ENCODE data around the gene ZNF454. TPM values are rescaled to one million over a fixed set of nuclear protein-coding genes. Genes with fewer than 3 reads are reported as not detected.

Gene ZNF454
- total RNA-seq, 1 experiment from 2014 or later = 2.4 TPM

GRCh38 chr5:178983728-178984127, 42.7 kb downstream of the ZNF454 start:
- BruUV-seq (replicated peaks) = no TSS peak
- DNase-seq (ENCODE audit: low spot score) = no peak
- Histone ChIP-seq H3K4me3 (ENCODE audit: low read depth, low read length, poor library complexity, severe bottlenecking) (no peak overlapping the region), H3K4me1 (ENCODE audit: insufficient read depth, low read length, poor library complexity, severe bottlenecking) (no peaks in the 10 kb centered on the region), H3K27ac (ENCODE audit: low read depth, low read length, poor library complexity, severe bottlenecking) (no peak overlapping the region), H3K9me3 (ENCODE audit: low read depth, low read length, poor library complexity, severe bottlenecking) (peaks cover 4% of the 10 kb centered on the region), H3K36me3 (ENCODE audit: insufficient read depth, low read length, poor library complexity, severe bottlenecking) (no peaks in the 10 kb centered on the region), H3K27me3 (replicated peaks; ENCODE audit: insufficient read depth, low read depth, low read length, poor library complexity) (no peaks in the 10 kb centered on the region)
- CTCF ChIA-PET = no interaction called here
- TF ChIP-seq EZH2 (IDR thresholded peaks at IDR 0.05; ENCODE audit: borderline replicate concordance, low read depth, low read length, poor library complexity, severe bottlenecking) (no peak), CTCF (conservative IDR thresholded peaks at IDR 0.05; ENCODE audit: low read depth, low read length) (no peak)
- intact Hi-C loops (cut with micrococcal nuclease; ENCODE audit: unreplicated experiment) = no loop called here
- POLR2A ChIA-PET (ENCODE audit: low non-redundant PET) = no interaction called here

GRCh38 chr5:178984145-178985072, 43.4 kb downstream of the ZNF454 start:
- no TSS peak for BruUV-seq (replicated peaks)
- CTCF ChIA-PET = no interaction called here
- H3K4me3 ChIP-seq (ENCODE audit: low read depth, low read length, poor library complexity, severe bottlenecking) = no peak overlapping the region
- H3K4me1 ChIP-seq (ENCODE audit: insufficient read depth, low read length, poor library complexity, severe bottlenecking) = no peaks in the 10 kb centered on the region
- intact Hi-C loops (cut with micrococcal nuclease; ENCODE audit: unreplicated experiment) = no loop called here
- POLR2A ChIA-PET (ENCODE audit: low non-redundant PET) = no interaction called here
- no peaks in the 10 kb centered on the region for H3K27me3 ChIP-seq (replicated peaks; ENCODE audit: insufficient read depth, low read depth, low read length, poor library complexity)
- H3K9me3 ChIP-seq (ENCODE audit: low read depth, low read length, poor library complexity, severe bottlenecking) = peaks cover 6% of the 10 kb centered on the region
- TF ChIP-seq EZH2 (IDR thresholded peaks at IDR 0.05; ENCODE audit: borderline replicate concordance, low read depth, low read length, poor library complexity, severe bottlenecking) (no peak), CTCF (conservative IDR thresholded peaks at IDR 0.05; ENCODE audit: low read depth, low read length) (no peak)
- no peaks in the 10 kb centered on the region for H3K36me3 ChIP-seq (ENCODE audit: insufficient read depth, low read length, poor library complexity, severe bottlenecking)
- no peak overlapping the region for H3K27ac ChIP-seq (ENCODE audit: low read depth, low read length, poor library complexity, severe bottlenecking)
- DNase-seq (ENCODE audit: low spot score) = no peak

GRCh38 chr5:178986326-178986960, 45.4 kb downstream of the ZNF454 start:
- no peak for DNase-seq (ENCODE audit: low spot score)
- no peak overlapping the region for H3K4me3 ChIP-seq (ENCODE audit: low read depth, low read length, poor library complexity, severe bottlenecking)
- no peaks in the 10 kb centered on the region for H3K27me3 ChIP-seq (replicated peaks; ENCODE audit: insufficient read depth, low read depth, low read length, poor library complexity)
- CTCF ChIA-PET = no interaction called here
- no peaks in the 10 kb centered on the region for H3K36me3 ChIP-seq (ENCODE audit: insufficient read depth, low read length, poor library complexity, severe bottlenecking)
- intact Hi-C loops (cut with micrococcal nuclease; ENCODE audit: unreplicated experiment) = no loop called here
- no TSS peak for BruUV-seq (replicated peaks)
- H3K9me3 ChIP-seq (ENCODE audit: low read depth, low read length, poor library complexity, severe bottlenecking) = peaks cover 5% of the 10 kb centered on the region
- H3K27ac ChIP-seq (ENCODE audit: low read depth, low read length, poor library complexity, severe bottlenecking) = no peak overlapping the region
- TF ChIP-seq CTCF (conservative IDR thresholded peaks at IDR 0.05; ENCODE audit: low read depth, low read length) (no peak), EZH2 (IDR thresholded peaks at IDR 0.05; ENCODE audit: borderline replicate concordance, low read depth, low read length, poor library complexity, severe bottlenecking) (no peak)
- POLR2A ChIA-PET (ENCODE audit: low non-redundant PET) = no interaction called here
- H3K4me1 ChIP-seq (ENCODE audit: insufficient read depth, low read length, poor library complexity, severe bottlenecking) = no peaks in the 10 kb centered on the region
